Panc1 (cell line): Measurements from ENCODE around the gene PKIB. TPM values are rescaled to one million over a fixed set of nuclear protein-coding genes. Genes with fewer than 3 reads are reported as not detected.

Experiments
- ATAC-seq: fragments of 200-7000 bp; cut with Tn5 transposase; 2 replicates; pipeline ENCODE4 v1.9.1; 2020; ENCODE audit warnings: mild to moderate bottlenecking, moderate library complexity
- BruUV-seq: library from RNA; stranded (reverse); fragments of 400-500 nt; replicated peaks from 2 replicates; lab custom pipeline; 2021; lab: Mats Ljungman, UMichigan
- CTCF ChIA-PET: fragments of 300-600 bp; sonication (Branson Sonifier 250); formaldehyde crosslinking; loops from one replicate; lab custom pipeline; 2022; ENCODE audit warnings: antibody characterized with exemption; lab: Charles Lee
- POLR2A ChIA-PET: fragments of 300-600 bp; sonication (Branson Sonifier 250); formaldehyde crosslinking; loops from one replicate; lab custom pipeline; 2022; ENCODE audit warnings: antibody characterized with exemption; lab: Charles Lee
- DNase-seq: peaks from one replicate; pipeline ENCODE4 v3.0.0-alpha.2; 2010; ENCODE audit warnings: low read depth, low spot score
- H3K27ac ChIP-seq: 2 replicates; pipeline ENCODE4 v1.5.1; 2011; ENCODE audit warnings: mild to moderate bottlenecking, low read length, inconsistent platforms
- H3K27me3 ChIP-seq: fragments of 200-500 bp; sonication (Bioruptor generic); 2 replicates; pipeline ENCODE4 v1.6.0; 2014; ENCODE audit warnings: low read length, inconsistent platforms; ENCODE audit not compliant: control insufficient read depth, insufficient read depth
- H3K36me3 ChIP-seq: fragments of 200-500 bp; sonication (Bioruptor generic); 2 replicates; pipeline ENCODE4 v1.5.1; 2014; ENCODE audit warnings: inconsistent platforms, mild to moderate bottlenecking, low read length, moderate library complexity; ENCODE audit not compliant: control insufficient read depth, insufficient read depth
- H3K4me1 ChIP-seq: 2 replicates; pipeline ENCODE4 v1.5.1; 2011; ENCODE audit warnings: inconsistent platforms, mild to moderate bottlenecking, low read length, moderate library complexity; ENCODE audit not compliant: control insufficient read depth, insufficient read depth
- H3K4me3 ChIP-seq, 2 experiments: 2 replicates each; pipeline ENCODE4 v1.5.1; 2011 to 2012; ENCODE audit warnings: low read depth in 2 of 2, low read length in 2 of 2, mild to moderate bottlenecking in 2 of 2, inconsistent platforms in 1 of 2, moderate library complexity in 1 of 2
- H3K9me3 ChIP-seq: fragments of 200-500 bp; sonication (Bioruptor generic); 2 replicates; pipeline ENCODE4 v1.5.1; 2014; ENCODE audit warnings: low read depth, mild to moderate bottlenecking, inconsistent platforms, low read length, moderate library complexity; ENCODE audit not compliant: control insufficient read depth, insufficient read depth
- CTCF ChIP-seq: fragments of 450-650 bp; IDR thresholded peaks from 2 replicates; pipeline ENCODE4 v1.5.1; 2017; ENCODE audit warnings: mild to moderate bottlenecking
- POLR2AphosphoS5 ChIP-seq: IDR thresholded peaks from 2 replicates; pipeline ENCODE4 v1.6.1; 2012; ENCODE audit warnings: mild to moderate bottlenecking, low read depth, low read length, moderate library complexity
- REST ChIP-seq, 2 experiments: IDR thresholded peaks; 2 replicates each; pipeline ENCODE4 v1.6.1; 2011 to 2012; ENCODE audit warnings: low read depth in 2 of 2, control low read depth in 1 of 2, low read length in 1 of 2, mild to moderate bottlenecking in 1 of 2, moderate library complexity in 1 of 2; ENCODE audit not compliant: insufficient read depth in 1 of 2
- SIN3A ChIP-seq: IDR thresholded peaks from 2 replicates; pipeline ENCODE4 v1.6.1; 2012; ENCODE audit warnings: low read depth, mild to moderate bottlenecking, low read length, moderate library complexity, borderline replicate concordance; ENCODE audit not compliant: insufficient read depth
- TCF7L2 ChIP-seq: IDR thresholded peaks from 2 replicates; pipeline ENCODE4 v1.6.1; 2011; ENCODE audit warnings: mild to moderate bottlenecking, low read depth, low read length, inconsistent platforms
- in situ Hi-C: cut with HindIII; loops from 2 replicates; pipeline ENCODE4 v1.10.0; 2016; ENCODE audit warnings: low sequenced_read_pairs, low pct_unique_long_range_greater_than_20kb
- intact Hi-C: fragments of 100-400 bp; cut with micrococcal nuclease; formaldehyde crosslinking; loops from one replicate; pipeline ENCODE4 v1.10.0; 2022; ENCODE audit not compliant: unreplicated experiment
- total RNA-seq: library from RNA; stranded (reverse); gene quantifications from one replicate; pipeline ENCODE4 v1.2.1, GENCODE V29; 2021; ENCODE audit not compliant: unreplicated experiment

Gene PKIB
- total RNA-seq, 1 experiment from 2014 or later: 1.1 TPM

- Histone ChIP-seq H3K4me3 (no peak overlapping the region), H3K36me3 (no peaks in the 10 kb centered on the region), H3K9me3 (no peaks in the 10 kb centered on the region), H3K27me3 (no peaks in the 10 kb centered on the region), H3K4me1 (no peaks in the 10 kb centered on the region), H3K27ac (no peak overlapping the region)
- ChIA-PET CTCF (no interaction called here), POLR2A (no interaction called here)
- DNase-seq: no peak
- no peak for ATAC-seq
- no TSS peak for BruUV-seq
- no peak for TF ChIP-seq POLR2AphosphoS5
- no peak for TF ChIP-seq REST (IDR thresholded peaks at IDR 0.05; ENCODE audit: insufficient read depth in 1 of 2, low read depth in 2 of 2, low read length in 1 of 2)
- TF ChIP-seq SIN3A: no peak
- no peak for TF ChIP-seq CTCF
- no peak for TF ChIP-seq TCF7L2
- intact Hi-C loops: no loop called here
- in situ Hi-C loops: no loop called here
Observed at GRCh38 chr6:122564230-122564629, 46.0 kb upstream of the PKIB start.

GRCh38 chr6:122565708-122566107, 44.5 kb upstream of the PKIB start:
- Histone ChIP-seq H3K27me3 (no peaks in the 10 kb centered on the region), H3K36me3 (no peaks in the 10 kb centered on the region), H3K9me3 (no peaks in the 10 kb centered on the region), H3K4me1 (no peaks in the 10 kb centered on the region), H3K27ac (no peak overlapping the region), H3K4me3 (no peak overlapping the region)
- ATAC-seq (no peak), DNase-seq (no peak)
- ChIA-PET CTCF (no interaction called here), POLR2A (no interaction called here)
- intact Hi-C loops: no loop called here
- TF ChIP-seq TCF7L2 (no peak), POLR2AphosphoS5 (no peak), SIN3A (no peak), REST (IDR thresholded peaks at IDR 0.05; ENCODE audit: insufficient read depth in 1 of 2, low read depth in 2 of 2, low read length in 1 of 2) (no peak), CTCF (no peak)
- in situ Hi-C loops: no loop called here
- no TSS peak for BruUV-seq
